Liver (tissue), 9 donors: ENCODE results near the gene MAMDC4. TPM values are rescaled to one million over a fixed set of nuclear protein-coding genes. Genes with fewer than 3 reads are reported as not detected.

Source experiments
- DNase-seq: peaks from one replicate; pipeline ENCODE4 v3.0.0-alpha.2; 2017; ENCODE audit warnings: low spot score
- H3K27ac ChIP-seq, 2 donors: one replicate each; pipeline ENCODE4 v1.7.0; 2013; ENCODE audit warnings: inconsistent platforms in 2 of 2, low read length in 2 of 2, control low read depth in 1 of 2, low read depth in 1 of 2, mild to moderate bottlenecking in 1 of 2
- H3K27me3 ChIP-seq, 4 donors: one replicate each; pipeline versions ENCODE4 v1.6.1 to v1.7.0; 2013; ENCODE audit warnings: low read length in 3 of 4, inconsistent platforms in 1 of 4, mild to moderate bottlenecking in 1 of 4, moderate library complexity in 1 of 4; ENCODE audit not compliant: control insufficient read depth in 4 of 4, insufficient read depth in 4 of 4
- H3K36me3 ChIP-seq, 4 donors: one replicate each; pipeline versions ENCODE4 v1.6.1 to v1.7.0; 2013; ENCODE audit warnings: low read length in 3 of 4, mild to moderate bottlenecking in 3 of 4, low read depth in 1 of 4, moderate library complexity in 1 of 4; ENCODE audit not compliant: control insufficient read depth in 4 of 4, insufficient read depth in 3 of 4
- H3K4me1 ChIP-seq, 4 donors: one replicate each; pipeline versions ENCODE4 v1.6.1 to v1.7.0; 2013; ENCODE audit warnings: low read length in 3 of 4, mild to moderate bottlenecking in 3 of 4, moderate library complexity in 1 of 4; ENCODE audit not compliant: control insufficient read depth in 4 of 4, insufficient read depth in 4 of 4
- H3K4me3 ChIP-seq, 3 donors: one replicate each; pipeline versions ENCODE4 v1.6.1 to v1.7.0; 2013; ENCODE audit warnings: low read length in 3 of 3, control low read depth in 1 of 3, low read depth in 1 of 3, mild to moderate bottlenecking in 1 of 3
- H3K9ac ChIP-seq, 2 donors: one replicate each; pipeline ENCODE4 v1.7.0; 2013; ENCODE audit warnings: low read length in 2 of 2, mild to moderate bottlenecking in 2 of 2, moderate library complexity in 2 of 2, control low read depth in 1 of 2, low read depth in 1 of 2
- H3K9me3 ChIP-seq, 4 donors: one replicate each; pipeline versions ENCODE4 v1.6.1 to v1.7.0; 2013; ENCODE audit warnings: low read length in 3 of 4; ENCODE audit not compliant: control insufficient read depth in 4 of 4
- CTCF ChIP-seq: fragments of 150-350 bp; IDR thresholded peaks from 2 replicates; pipeline ENCODE4 v1.5.1; 2017; ENCODE audit warnings: improper control_type of control experiment, low read depth, low read length; ENCODE audit not compliant: missing input control
- EGR1 ChIP-seq, 2 donors: IDR thresholded peaks; 2 replicates each; pipeline ENCODE4 v1.6.1; 2016 to 2018; ENCODE audit warnings: antibody characterized with exemption in 2 of 2, low read depth in 2 of 2
- FOXA1 ChIP-seq: IDR thresholded peaks from 2 replicates; pipeline ENCODE4 v1.6.1; 2016; ENCODE audit warnings: antibody characterized with exemption
- HNF4A ChIP-seq, 2 donors: conservative IDR thresholded peaks; 2 replicates each; pipeline ENCODE4 v1.6.1; 2016; ENCODE audit warnings: antibody characterized with exemption in 2 of 2, mild to moderate bottlenecking in 2 of 2
- HNF4G ChIP-seq: IDR thresholded peaks from 2 replicates; pipeline ENCODE4 v1.6.1; 2016; ENCODE audit warnings: antibody characterized with exemption
- NR2F2 ChIP-seq: IDR thresholded peaks from 2 replicates; pipeline ENCODE4 v1.6.1; 2016; ENCODE audit warnings: antibody characterized with exemption
- SP1 ChIP-seq: IDR thresholded peaks from 2 replicates; pipeline ENCODE4 v1.6.1; 2018; ENCODE audit warnings: antibody characterized with exemption, mild to moderate bottlenecking
- TAF1 ChIP-seq: conservative IDR thresholded peaks from 2 replicates; pipeline ENCODE4 v1.6.1; 2016; ENCODE audit warnings: antibody characterized with exemption, mild to moderate bottlenecking
- WGBS: extraction: QIAGEN DNeasy Blood & Tissue Kit; methylation state at CpG from one replicate; pipeline ENCODE4 v1.1.7; 2013; 5-methylcytosine and 5-hydroxymethylcytosine counted together
- polyA plus RNA-seq, 2 donors: library from polyadenylated mRNA; stranded (reverse) in 1 of 2; unstranded in 1 of 2; fragments of 200-250 nt in 1 of 2; fragments of >200 nt in 1 of 2; fragmentation: Nextera tagmentation in 1 of 2; extraction: Ambion mirVana in 1 of 2; gene quantifications; one replicate each; pipeline versions ENCODE4 v1.2.1 to v1.2.3, GENCODE V29; 2013 to 2015
- total RNA-seq, 2 donors: library from RNA; depleted of rRNA; stranded (reverse); fragments of >200 nt; gene quantifications; one replicate each; pipeline ENCODE4 v1.2.3, GENCODE V29; 2014
- TF ChIP-seq, protein P1 (sequence below): IDR thresholded peaks from 2 replicates; pipeline ENCODE4 v1.6.1; 2016; ENCODE audit warnings: antibody characterized with exemption
- TF ChIP-seq, protein P2 (sequence below): IDR thresholded peaks from 2 replicates; pipeline ENCODE4 v1.6.1; 2016; ENCODE audit warnings: antibody characterized with exemption, mild to moderate bottlenecking
- donor health status: healthy.
- donor health status: healthy.
- donor health status: healthy.
- donor health status: healthy.
- donor health status: healthy.

Gene MAMDC4
- total and polyA plus RNA-seq, 4 donors = 2.4 to 8.1 (median 3.9) TPM

GRCh38 chr9:136852664-136853595 lies 784 bp downstream of the MAMDC4 start:
- H3K4me1 ChIP-seq = peaks cover 20 to 56% (median 36%) of the 10 kb centered on the region in 4 donors
- no peak overlapping the region for H3K4me3 ChIP-seq
- TF ChIP-seq NR2F2 (no peak), EGR1 (IDR thresholded peaks at IDR 0.05; ENCODE audit: low read depth in 2 of 2) (no peak), SP1 (no peak), HNF4A (conservative IDR thresholded peaks at IDR 0.05) (no peak), FOXA1 (no peak), TAF1 (no peak)
- TF ChIP-seq, protein P1, sequence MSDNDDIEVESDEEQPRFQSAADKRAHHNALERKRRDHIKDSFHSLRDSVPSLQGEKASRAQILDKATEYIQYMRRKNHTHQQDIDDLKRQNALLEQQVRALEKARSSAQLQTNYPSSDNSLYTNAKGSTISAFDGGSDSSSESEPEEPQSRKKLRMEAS = no peak
- TF ChIP-seq, protein P2, sequence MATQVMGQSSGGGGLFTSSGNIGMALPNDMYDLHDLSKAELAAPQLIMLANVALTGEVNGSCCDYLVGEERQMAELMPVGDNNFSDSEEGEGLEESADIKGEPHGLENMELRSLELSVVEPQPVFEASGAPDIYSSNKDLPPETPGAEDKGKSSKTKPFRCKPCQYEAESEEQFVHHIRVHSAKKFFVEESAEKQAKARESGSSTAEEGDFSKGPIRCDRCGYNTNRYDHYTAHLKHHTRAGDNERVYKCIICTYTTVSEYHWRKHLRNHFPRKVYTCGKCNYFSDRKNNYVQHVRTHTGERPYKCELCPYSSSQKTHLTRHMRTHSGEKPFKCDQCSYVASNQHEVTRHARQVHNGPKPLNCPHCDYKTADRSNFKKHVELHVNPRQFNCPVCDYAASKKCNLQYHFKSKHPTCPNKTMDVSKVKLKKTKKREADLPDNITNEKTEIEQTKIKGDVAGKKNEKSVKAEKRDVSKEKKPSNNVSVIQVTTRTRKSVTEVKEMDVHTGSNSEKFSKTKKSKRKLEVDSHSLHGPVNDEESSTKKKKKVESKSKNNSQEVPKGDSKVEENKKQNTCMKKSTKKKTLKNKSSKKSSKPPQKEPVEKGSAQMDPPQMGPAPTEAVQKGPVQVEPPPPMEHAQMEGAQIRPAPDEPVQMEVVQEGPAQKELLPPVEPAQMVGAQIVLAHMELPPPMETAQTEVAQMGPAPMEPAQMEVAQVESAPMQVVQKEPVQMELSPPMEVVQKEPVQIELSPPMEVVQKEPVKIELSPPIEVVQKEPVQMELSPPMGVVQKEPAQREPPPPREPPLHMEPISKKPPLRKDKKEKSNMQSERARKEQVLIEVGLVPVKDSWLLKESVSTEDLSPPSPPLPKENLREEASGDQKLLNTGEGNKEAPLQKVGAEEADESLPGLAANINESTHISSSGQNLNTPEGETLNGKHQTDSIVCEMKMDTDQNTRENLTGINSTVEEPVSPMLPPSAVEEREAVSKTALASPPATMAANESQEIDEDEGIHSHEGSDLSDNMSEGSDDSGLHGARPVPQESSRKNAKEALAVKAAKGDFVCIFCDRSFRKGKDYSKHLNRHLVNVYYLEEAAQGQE = no peak
- H3K36me3 ChIP-seq = peaks cover 0 to 5% (median 0%) of the 10 kb centered on the region in 4 donors
- no peak for DNase-seq
- H3K27ac ChIP-seq = peak overlapping the region in 1 of 2 donors; percentile 77
- H3K9ac ChIP-seq = no peak overlapping the region
- WGBS = 86% methylated on average over 29 of the region's 29 CpGs
- no peaks in the 10 kb centered on the region for H3K9me3 ChIP-seq
- H3K27me3 ChIP-seq = no peaks in the 10 kb centered on the region

DNA sequence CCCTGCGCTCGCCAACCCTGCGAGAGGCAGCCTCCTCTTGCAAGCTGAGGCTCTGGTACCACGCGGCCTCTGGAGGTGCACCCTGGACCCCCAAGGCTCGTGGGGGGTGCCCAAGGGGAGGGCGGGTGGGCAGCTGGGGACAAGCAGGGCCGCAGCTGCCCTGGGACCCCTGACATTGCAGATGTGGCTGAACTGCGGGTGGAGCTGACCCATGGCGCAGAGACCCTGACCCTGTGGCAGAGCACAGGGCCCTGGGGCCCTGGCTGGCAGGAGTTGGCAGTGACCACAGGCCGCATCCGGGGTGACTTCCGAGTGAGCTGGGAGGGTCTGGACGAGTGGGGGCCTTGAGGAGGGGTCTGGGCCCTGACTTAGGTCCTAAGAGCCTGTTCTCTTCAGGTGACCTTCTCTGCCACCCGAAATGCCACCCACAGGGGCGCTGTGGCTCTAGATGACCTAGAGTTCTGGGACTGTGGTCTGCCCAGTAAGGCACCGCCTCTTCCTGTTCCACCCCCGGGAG lies 1.5 kb downstream of the MAMDC4 start:
- no peak for DNase-seq
- no peaks in the 10 kb centered on the region for H3K27me3 ChIP-seq
- TF ChIP-seq EGR1 (IDR thresholded peaks at IDR 0.05; ENCODE audit: low read depth in 2 of 2) = no peak
- TF ChIP-seq HNF4G = no peak
- no peak for TF ChIP-seq CTCF
- no peak overlapping the region for H3K27ac ChIP-seq
- H3K36me3 ChIP-seq = peaks cover 0 to 5% (median 0%) of the 10 kb centered on the region in 4 donors
- 85% methylated on average over 18 of the region's 18 CpGs for WGBS
- H3K9ac ChIP-seq = no peak overlapping the region
- H3K4me1 ChIP-seq = peaks cover 24 to 61% (median 41%) of the 10 kb centered on the region in 4 donors
- H3K9me3 ChIP-seq = no peaks in the 10 kb centered on the region
- no peak overlapping the region for H3K4me3 ChIP-seq
